A673 (cell line): ENCODE measurements around the gene P2RY14. TPM values are rescaled to one million over a fixed set of nuclear protein-coding genes. Genes with fewer than 3 reads are reported as not detected.

ENCODE experiments used
- BruUV-seq: library from RNA; stranded (reverse); fragments of 400-500 nt; replicated peaks from 2 replicates; lab custom pipeline; 2021; lab: Mats Ljungman, UMichigan
- CTCF ChIA-PET: fragments of 300-600 bp; sonication (Branson Sonifier 250); formaldehyde crosslinking; loops from one replicate; lab custom pipeline; 2022; ENCODE audit warnings: antibody characterized with exemption; lab: Charles Lee
- POLR2A ChIA-PET: fragments of 300-600 bp; sonication (Branson Sonifier 250); formaldehyde crosslinking; loops from one replicate; lab custom pipeline; 2022; ENCODE audit warnings: antibody characterized with exemption; ENCODE audit not compliant: low non-redundant PET; lab: Charles Lee
- DNase-seq: peaks from one replicate; pipeline ENCODE4 v3.0.0-alpha.2; 2015; ENCODE audit warnings: low spot score
- H3K27ac ChIP-seq: fragments of 200-600 bp; sonication (generic); 2 replicates; pipeline ENCODE4 v1.5.1; 2016; ENCODE audit warnings: mixed run types, low read depth, mild to moderate bottlenecking, mixed read lengths, antibody characterized with exemption, low read length; ENCODE audit not compliant: poor library complexity, severe bottlenecking
- H3K27me3 ChIP-seq: fragments of 200-600 bp; sonication (generic); replicated peaks from 2 replicates; pipeline ENCODE4 v1.6.1; 2017; ENCODE audit warnings: mixed run types, low read depth, mild to moderate bottlenecking, mixed read lengths, antibody characterized with exemption, low read length; ENCODE audit not compliant: insufficient read depth, poor library complexity
- H3K36me3 ChIP-seq: fragments of 200-600 bp; sonication (generic); 2 replicates; pipeline ENCODE4 v1.6.1; 2016; ENCODE audit warnings: mixed run types, mild to moderate bottlenecking, mixed read lengths, antibody characterized with exemption, low read length; ENCODE audit not compliant: insufficient read depth, poor library complexity, severe bottlenecking
- H3K4me1 ChIP-seq: fragments of 200-600 bp; sonication (generic); 2 replicates; pipeline ENCODE4 v1.6.1; 2017; ENCODE audit warnings: mixed run types, mild to moderate bottlenecking, mixed read lengths, antibody characterized with exemption, low read length; ENCODE audit not compliant: insufficient read depth, poor library complexity, severe bottlenecking
- H3K4me3 ChIP-seq: fragments of 200-600 bp; sonication (generic); 2 replicates; pipeline ENCODE4 v1.5.1; 2016; ENCODE audit warnings: low read depth, mixed run types, mild to moderate bottlenecking, mixed read lengths, low read length; ENCODE audit not compliant: poor library complexity, severe bottlenecking
- H3K9me3 ChIP-seq: fragments of 200-600 bp; sonication (generic); 2 replicates; pipeline ENCODE4 v1.6.1; 2016; ENCODE audit warnings: mixed run types, low read depth, mild to moderate bottlenecking, mixed read lengths, antibody characterized with exemption, low read length; ENCODE audit not compliant: poor library complexity, severe bottlenecking
- CTCF ChIP-seq: fragments of 300-800, 200-600 bp; sonication (generic); conservative IDR thresholded peaks from 2 replicates; pipeline ENCODE4 v1.5.1; 2017; ENCODE audit warnings: low read depth, mild to moderate bottlenecking, antibody characterized with exemption, low read length, moderate library complexity, mixed read lengths
- EZH2 ChIP-seq: fragments of 200-600 bp; sonication (generic); IDR thresholded peaks from 2 replicates; pipeline ENCODE4 v1.6.1; 2017; ENCODE audit warnings: borderline replicate concordance, low read depth, mild to moderate bottlenecking, mixed read lengths, antibody characterized with exemption, low read length; ENCODE audit not compliant: poor library complexity, severe bottlenecking
- intact Hi-C: fragments of 100-400 bp; cut with micrococcal nuclease; formaldehyde crosslinking; loops from one replicate; pipeline ENCODE4 v1.10.0; 2022; ENCODE audit not compliant: unreplicated experiment
- total RNA-seq: library from RNA; stranded (reverse); gene quantifications from 2 replicates; pipeline ENCODE4 v1.2.3, GENCODE V29; 2021

The P2RY14 gene
- total RNA-seq, 1 experiment from 2014 or later: not detected

GRCh38 chr3:151315846-151316245, 37.5 kb upstream of the P2RY14 start:
- no peak for DNase-seq
- no TSS peak for BruUV-seq
- H3K4me3 ChIP-seq: no peak overlapping the region
- H3K27ac ChIP-seq: no peak overlapping the region
- no peaks in the 10 kb centered on the region for H3K27me3 ChIP-seq
- no peaks in the 10 kb centered on the region for H3K36me3 ChIP-seq
- POLR2A ChIA-PET: no interaction called here
- no peaks in the 10 kb centered on the region for H3K9me3 ChIP-seq
- intact Hi-C loops: no loop called here
- CTCF ChIA-PET: no interaction called here
- TF ChIP-seq CTCF: no peak
- no peak for TF ChIP-seq EZH2
- peaks cover 5% of the 10 kb centered on the region for H3K4me1 ChIP-seq

GRCh38 chr3:151315136-151315535, 36.8 kb upstream of the P2RY14 start:
- ChIA-PET POLR2A (no interaction called here), CTCF (no interaction called here)
- Histone ChIP-seq H3K9me3 (no peaks in the 10 kb centered on the region), H3K27ac (no peak overlapping the region), H3K27me3 (no peaks in the 10 kb centered on the region), H3K4me1 (peaks cover 5% of the 10 kb centered on the region), H3K4me3 (no peak overlapping the region), H3K36me3 (no peaks in the 10 kb centered on the region)
- intact Hi-C loops: no loop called here
- TF ChIP-seq CTCF: no peak
- no peak for TF ChIP-seq EZH2
- peak; percentile 14 for DNase-seq
- no TSS peak for BruUV-seq

- no TSS peak for BruUV-seq
- ChIA-PET CTCF (no interaction called here), POLR2A (no interaction called here)
- Histone ChIP-seq H3K4me3 (no peak overlapping the region), H3K27ac (no peak overlapping the region), H3K9me3 (no peaks in the 10 kb centered on the region), H3K27me3 (no peaks in the 10 kb centered on the region), H3K4me1 (peaks cover under 1% of the 10 kb centered on the region), H3K36me3 (no peaks in the 10 kb centered on the region)
- intact Hi-C loops: no loop called here
- DNase-seq: no peak
- no peak for TF ChIP-seq EZH2
- no peak for TF ChIP-seq CTCF
Observed at GRCh38 chr3:151314593-151314992, 36.3 kb upstream of the P2RY14 start.
